A549 (cell line): ENCODE data around the gene MANSC4. TPM values are rescaled to one million over a fixed set of nuclear protein-coding genes. Genes with fewer than 3 reads are reported as not detected.

Source experiments
- ATAC-seq, 2 experiments: fragments of 200-7000 bp in 1 of 2; fragments of >200 bp in 1 of 2; cut with Nextera tagmentation in 1 of 2; cut with Tn5 transposase in 1 of 2; 3 replicates each; pipeline versions ENCODE4 v1.8.0 to v1.9.1; 2018 to 2020; ENCODE audit warnings: mild to moderate bottlenecking in 1 of 2, moderate library complexity in 1 of 2
- CTCF ChIA-PET: fragments of 300-600 bp; sonication (Branson Sonifier 250); formaldehyde crosslinking; extraction: SDS; loops from one replicate; lab custom pipeline; 2021; ENCODE audit warnings: antibody characterized with exemption, inconsistent platforms; lab: Yijun Ruan, JAX
- POLR2A ChIA-PET: fragments of 350-600 bp; formaldehyde crosslinking; extraction: SDS; loops from one replicate; lab custom pipeline; 2021; ENCODE audit warnings: antibody characterized with exemption, inconsistent platforms; lab: Yijun Ruan, JAX
- DNase-seq, 2 experiments: peaks; one replicate each; pipeline versions ENCODE4 v3.0.0 to v3.0.0-alpha.2; 2011 to 2016; ENCODE audit warnings: low read depth in 1 of 2, low spot score in 1 of 2
- FAIRE-seq: peaks from 2 replicates; lab custom pipeline; 2011; peaks lifted over from hg19 to GRCh38; lab: Jason Lieb, UNC
- H3K27ac ChIP-seq, 2 experiments: fragments of >200 bp; sonication (Bioruptor Twin); formaldehyde crosslinking; 3 replicates each; pipeline ENCODE4 v1.5.1; 2016 to 2017
- H3K4me1 ChIP-seq: fragments of >200 bp; sonication (Bioruptor Twin); formaldehyde crosslinking; 3 replicates; pipeline ENCODE4 v1.6.1; 2016
- H3K4me2 ChIP-seq: fragments of >200 bp; sonication (Bioruptor Twin); formaldehyde crosslinking; 3 replicates; pipeline ENCODE4 v1.6.1; 2016
- H3K4me3 ChIP-seq: fragments of >200 bp; sonication (Bioruptor Twin); formaldehyde crosslinking; 3 replicates; pipeline ENCODE4 v1.5.1; 2016
- H3K9me3 ChIP-seq: fragments of >200 bp; sonication (Bioruptor Twin); formaldehyde crosslinking; 3 replicates; pipeline ENCODE4 v1.6.1; 2016
- ATOH8 ChIP-seq: fragments of 250-450 bp; sonication (Bioruptor Pico); IDR thresholded peaks from 2 replicates; pipeline ENCODE4 v1.5.0; 2020; ENCODE audit warnings: low read depth, mild to moderate bottlenecking, moderate library complexity
- CBX2 ChIP-seq: fragments of 200-600 bp; sonication (generic); IDR thresholded peaks from 2 replicates; pipeline ENCODE4 v1.6.1; 2016; ENCODE audit warnings: low read depth, mild to moderate bottlenecking, borderline replicate concordance
- CBX8 ChIP-seq: fragments of 200-600 bp; sonication (generic); IDR thresholded peaks from 2 replicates; pipeline ENCODE4 v1.6.1; 2016
- CHD2 ChIP-seq: fragments of 150-350 bp; IDR thresholded peaks from 2 replicates; pipeline ENCODE4 v1.6.1; 2014; ENCODE audit warnings: low read length; ENCODE audit not compliant: partially characterized antibody
- CTCF ChIP-seq: fragments of >200 bp; sonication (Bioruptor Twin); formaldehyde crosslinking; IDR thresholded peaks from 3 replicates; pipeline ENCODE4 v1.5.1; 2016
- EHMT2 ChIP-seq: fragments of 200-600 bp; sonication (generic); IDR thresholded peaks from 2 replicates; pipeline ENCODE4 v1.6.1; 2016; ENCODE audit warnings: antibody characterized with exemption, low read depth, mild to moderate bottlenecking, moderate library complexity
- EP300 ChIP-seq, 2 experiments: fragments of >200 bp; sonication (Bioruptor Twin); formaldehyde crosslinking; IDR thresholded peaks; 2 replicates in 1 of 2; 3 replicates in 1 of 2; pipeline ENCODE4 v1.6.1; 2016 to 2017
- FOSB ChIP-seq: fragments of 250-450 bp; sonication (Bioruptor Pico); IDR thresholded peaks from 2 replicates; pipeline ENCODE4 v1.5.0; 2020; ENCODE audit warnings: mild to moderate bottlenecking, moderate library complexity
- FOXS1 ChIP-seq: fragments of 250-450 bp; sonication (Bioruptor Pico); IDR thresholded peaks from 2 replicates; pipeline ENCODE4 v1.5.0; 2020; ENCODE audit warnings: mild to moderate bottlenecking, moderate library complexity
- GATA3 ChIP-seq: IDR thresholded peaks from 2 replicates; pipeline ENCODE4 v1.6.1; 2012; ENCODE audit warnings: borderline replicate concordance
- HES2 ChIP-seq: fragments of >200 bp; sonication (Bioruptor Twin); formaldehyde crosslinking; IDR thresholded peaks from 2 replicates; pipeline ENCODE4 v1.6.1; 2016
- HOXA7 ChIP-seq: fragments of 250-450 bp; sonication (Bioruptor Pico); IDR thresholded peaks from 2 replicates; pipeline ENCODE4 v1.5.0; 2020; ENCODE audit warnings: mild to moderate bottlenecking, moderate library complexity
- NPAS2 ChIP-seq: fragments of 250-450 bp; sonication (Bioruptor Pico); IDR thresholded peaks from 2 replicates; pipeline ENCODE4 v1.8.0; 2022; ENCODE audit warnings: mild to moderate bottlenecking, moderate library complexity, borderline replicate concordance
- PBX3 ChIP-seq: IDR thresholded peaks from 2 replicates; pipeline ENCODE4 v1.6.1; 2012
- PHF8 ChIP-seq: fragments of 200-600 bp; sonication (generic); IDR thresholded peaks from 2 replicates; pipeline ENCODE4 v1.6.1; 2016; ENCODE audit warnings: low read depth, mild to moderate bottlenecking, antibody characterized with exemption, moderate library complexity, borderline replicate concordance
- POLR2A ChIP-seq: IDR thresholded peaks from 2 replicates; pipeline ENCODE4 v1.6.1; 2012; ENCODE audit warnings: mild to moderate bottlenecking, low read length
- POLR2AphosphoS2 ChIP-seq: conservative IDR thresholded peaks from 2 replicates; pipeline ENCODE4 v1.6.1; 2012; ENCODE audit warnings: low read length, improper control_type of control experiment, inconsistent platforms
- RAD21 ChIP-seq, 2 experiments: fragments of >200 bp in 1 of 2; sonication (Bioruptor Twin) in 1 of 2; formaldehyde crosslinking in 1 of 2; IDR thresholded peaks in 1 of 2; conservative IDR thresholded peaks in 1 of 2; 2 replicates in 1 of 2; 3 replicates in 1 of 2; pipeline ENCODE4 v1.6.1; 2012 to 2018; ENCODE audit warnings: inconsistent platforms in 1 of 2
- USF2 ChIP-seq: fragments of 450-650 bp; IDR thresholded peaks from 2 replicates; pipeline ENCODE4 v1.6.1; 2014; ENCODE audit warnings: antibody characterized with exemption
- ZNF302 ChIP-seq: fragments of 250-450 bp; sonication (Bioruptor Pico); IDR thresholded peaks from 2 replicates; pipeline ENCODE4 v1.9.0; 2021; ENCODE audit warnings: inconsistent platforms, mild to moderate bottlenecking, moderate library complexity
- WGBS: methylation state at CpG from one replicate; pipeline ENCODE4 v1.1.6; 2017; ENCODE audit errors: missing lambda C conversion rate; 5-methylcytosine and 5-hydroxymethylcytosine counted together
- polyA plus RNA-seq, 4 experiments: library from polyadenylated mRNA; depleted of rRNA in 3 of 4; stranded (reverse); fragments of >200 nt; fragmentation: RNase III in 1 of 4; extraction: RNeasy Plus Mini Kit Qiagen cat#74134 plus additional on column Dnase treatment in 1 of 4; gene quantifications; 2 replicates in 3 of 4; 3 replicates in 1 of 4; pipeline ENCODE4 v1.2.3, GENCODE V29; 2011 to 2017

MANSC4 gene
- polyA plus RNA-seq, 2 of the 4 experiments (the other 2 are of a cell fraction): 0.09 to 0.12 TPM

- TF ChIP-seq ATOH8 (CRISPR knock-in tag) (no peak), CTCF (no peak), FOXS1 (CRISPR knock-in tag) (no peak), NPAS2 (no peak), POLR2A (no peak), HOXA7 (CRISPR knock-in tag) (no peak), EP300 (IDR thresholded peaks at IDR 0.05) (no peak), FOSB (CRISPR knock-in tag) (no peak), USF2 (no peak), EHMT2 (no peak)
- Histone ChIP-seq H3K9me3 (no peaks in the 10 kb centered on the region), H3K27ac (no peak overlapping the region), H3K4me2 (no peak overlapping the region), H3K4me3 (no peak overlapping the region), H3K4me1 (0 out of 3 replicates have a peak, but pooled peaks cover 5% of the 10 kb centered on the region)
- FAIRE-seq (no peak), ATAC-seq (no peak), DNase-seq (no peak)
- CTCF ChIA-PET: interaction anchor here (1.4 to 2.2 kb wide), 2 partner anchors 14 to 115 kb away, joined by 3 to 6 read pairs; no protein-coding TSS in a partner anchor
- 44% methylated on average over 1 of the region's 1 CpG for WGBS
- POLR2A ChIA-PET: no interaction called here
These were observed 46.0 kb upstream of the MANSC4 start for GRCh38 chr12:27826076-27826475.

- FAIRE-seq (no peak), DNase-seq (no peak), ATAC-seq (no peak)
- Histone ChIP-seq H3K27ac (no peak overlapping the region), H3K4me1 (0 out of 3 replicates have a peak, but pooled peaks cover 5% of the 10 kb centered on the region), H3K4me2 (no peak overlapping the region), H3K9me3 (no peaks in the 10 kb centered on the region), H3K4me3 (no peak overlapping the region)
- CTCF ChIA-PET: interaction anchor here (0.7 to 4.5 kb wide), 3 partner anchors 17 to 91 kb away, joined by 3 to 27 read pairs (median 3); no protein-coding TSS in a partner anchor
- no peak for TF ChIP-seq CBX8
- no peak for TF ChIP-seq RAD21 (conservative IDR thresholded peaks at IDR 0.05 in 1 of 2, IDR thresholded peaks at IDR 0.05 in 1 of 2)
- TF ChIP-seq HES2: no peak
- no peak for TF ChIP-seq POLR2AphosphoS2
- no peak for TF ChIP-seq ATOH8 (CRISPR knock-in tag)
- no peak for TF ChIP-seq CHD2
- TF ChIP-seq PHF8: no peak
- TF ChIP-seq CTCF: no peak
- no peak for TF ChIP-seq ZNF302 (CRISPR knock-in tag)
- TF ChIP-seq PBX3: no peak
- TF ChIP-seq CBX2: no peak
- no peak for TF ChIP-seq GATA3
- 56% methylated on average over 12 of the region's 12 CpGs for WGBS
- POLR2A ChIA-PET: no interaction called here
These were observed 44.2 kb upstream of the MANSC4 start for GRCh38 chr12:27824126-27824842.
